Uterus (tissue), 4 donors: ENCODE results near the gene GPR42. TPM values are rescaled to one million over a fixed set of nuclear protein-coding genes. Genes with fewer than 3 reads are reported as not detected.

ENCODE experiments used
- DNase-seq, 2 donors: peaks; one replicate each; pipeline ENCODE4 v3.0.0-alpha.2; 2019 to 2020
- H3K27ac ChIP-seq, 2 donors: fragments of 200-600 bp; sonication (generic); 1 replicate in 1 of 2; 2 replicates in 1 of 2; pipeline ENCODE4 v1.5.1; 2016 to 2018
- H3K27me3 ChIP-seq, 2 donors: fragments of 200-600 bp; sonication (generic); one replicate each; pipeline ENCODE4 v1.5.1; 2018 to 2019; ENCODE audit warnings: control low read depth in 1 of 2
- H3K36me3 ChIP-seq, 2 donors: fragments of 200-600 bp; sonication (generic); one replicate each; pipeline ENCODE4 v1.5.1; 2019; ENCODE audit warnings: control low read depth in 1 of 2
- H3K4me1 ChIP-seq, 2 donors: fragments of 200-600 bp; sonication (generic); one replicate each; pipeline ENCODE4 v1.5.1; 2018 to 2019; ENCODE audit warnings: control low read depth in 1 of 2
- H3K4me3 ChIP-seq, 2 donors: fragments of 200-600 bp; sonication (generic); 1 replicate in 1 of 2; 2 replicates in 1 of 2; pipeline ENCODE4 v1.5.1; 2018 to 2019; ENCODE audit warnings: mild to moderate bottlenecking in 1 of 2
- H3K9me3 ChIP-seq, 2 donors: fragments of 200-600 bp; sonication (generic); one replicate each; pipeline ENCODE4 v1.5.1; 2019; ENCODE audit warnings: control low read depth in 1 of 2
- POLR2A ChIP-seq, 2 donors: fragments of 450-650 bp; IDR thresholded peaks; one replicate each; pipeline ENCODE4 v1.6.1; 2016; ENCODE audit warnings: antibody characterized with exemption in 2 of 2, mild to moderate bottlenecking in 1 of 2, moderate library complexity in 1 of 2
- intact Hi-C: fragments of 100-400 bp; cut with DNase I; formaldehyde crosslinking; loops from one replicate; pipeline ENCODE4 v1.15.1; 2023; ENCODE audit warnings: low total_unique reads
- total RNA-seq, 4 donors: library from RNA; depleted of rRNA in 3 of 4; stranded (reverse); fragments of >200 nt in 3 of 4; gene quantifications; one replicate each; pipeline versions ENCODE4 v1.1.0 to v1.2.4, GENCODE V29; 2014 to 2023
- TF ChIP-seq, protein P1 (sequence below), 4 experiments: fragments of 200-600 bp in 2 of 4; fragments of 450-650 bp in 2 of 4; sonication (generic) in 2 of 4; IDR thresholded peaks; one replicate each; pipeline ENCODE4 v1.5.1; 2016 to 2019; ENCODE audit warnings: antibody characterized with exemption in 4 of 4, mild to moderate bottlenecking in 2 of 4, moderate library complexity in 1 of 4
- donor health status: DM: yes; HTN: yes; CAD: no.

Gene GPR42, protein sequence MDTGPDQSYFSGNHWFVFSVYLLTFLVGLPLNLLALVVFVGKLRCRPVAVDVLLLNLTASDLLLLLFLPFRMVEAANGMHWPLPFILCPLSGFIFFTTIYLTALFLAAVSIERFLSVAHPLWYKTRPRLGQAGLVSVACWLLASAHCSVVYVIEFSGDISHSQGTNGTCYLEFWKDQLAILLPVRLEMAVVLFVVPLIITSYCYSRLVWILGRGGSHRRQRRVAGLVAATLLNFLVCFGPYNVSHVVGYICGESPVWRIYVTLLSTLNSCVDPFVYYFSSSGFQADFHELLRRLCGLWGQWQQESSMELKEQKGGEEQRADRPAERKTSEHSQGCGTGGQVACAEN
- not detected for total RNA-seq

DNA sequence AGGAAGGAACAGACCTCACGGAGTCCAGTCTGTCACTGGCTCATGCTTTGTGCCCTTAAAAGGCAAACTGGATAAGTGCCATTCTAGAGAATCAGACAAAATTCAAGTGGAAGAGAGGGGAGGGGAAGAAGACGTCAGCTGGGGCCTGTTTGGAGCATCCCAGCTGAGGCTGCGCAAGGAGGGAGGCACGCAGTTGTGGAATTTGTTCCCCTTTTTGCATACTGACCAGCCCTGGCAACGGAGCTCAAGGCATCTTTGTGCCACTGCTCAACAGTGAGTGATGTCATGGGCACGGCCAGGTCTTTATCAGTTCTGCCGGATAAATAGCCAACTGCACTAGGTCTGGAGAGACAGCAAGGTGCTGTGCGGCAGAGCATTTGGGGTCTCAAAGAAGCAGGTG, at the start of gene GPR42:
GPR42 (plus strand) TSS at position 347 of the 400 bp plus-strand sequence. CDS start 292 bp downstream, outside the sequence.
- Histone ChIP-seq H3K9me3 (no peaks in the 10 kb centered on the region), H3K27me3 (no peaks in the 10 kb centered on the region), H3K4me3 (no peak within 1 kb of the TSS), H3K27ac (no peak within 1 kb of the TSS), H3K4me1 (no peaks in the 10 kb centered on the region), H3K36me3 (no peaks in the 10 kb centered on the region)
- TF ChIP-seq, protein P1, sequence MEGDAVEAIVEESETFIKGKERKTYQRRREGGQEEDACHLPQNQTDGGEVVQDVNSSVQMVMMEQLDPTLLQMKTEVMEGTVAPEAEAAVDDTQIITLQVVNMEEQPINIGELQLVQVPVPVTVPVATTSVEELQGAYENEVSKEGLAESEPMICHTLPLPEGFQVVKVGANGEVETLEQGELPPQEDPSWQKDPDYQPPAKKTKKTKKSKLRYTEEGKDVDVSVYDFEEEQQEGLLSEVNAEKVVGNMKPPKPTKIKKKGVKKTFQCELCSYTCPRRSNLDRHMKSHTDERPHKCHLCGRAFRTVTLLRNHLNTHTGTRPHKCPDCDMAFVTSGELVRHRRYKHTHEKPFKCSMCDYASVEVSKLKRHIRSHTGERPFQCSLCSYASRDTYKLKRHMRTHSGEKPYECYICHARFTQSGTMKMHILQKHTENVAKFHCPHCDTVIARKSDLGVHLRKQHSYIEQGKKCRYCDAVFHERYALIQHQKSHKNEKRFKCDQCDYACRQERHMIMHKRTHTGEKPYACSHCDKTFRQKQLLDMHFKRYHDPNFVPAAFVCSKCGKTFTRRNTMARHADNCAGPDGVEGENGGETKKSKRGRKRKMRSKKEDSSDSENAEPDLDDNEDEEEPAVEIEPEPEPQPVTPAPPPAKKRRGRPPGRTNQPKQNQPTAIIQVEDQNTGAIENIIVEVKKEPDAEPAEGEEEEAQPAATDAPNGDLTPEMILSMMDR (IDR thresholded peaks at IDR 0.05): no peak
- TF ChIP-seq POLR2A (IDR thresholded peaks at IDR 0.05): no peak
- DNase-seq: no peak
- intact Hi-C loops: no loop called here

DNA sequence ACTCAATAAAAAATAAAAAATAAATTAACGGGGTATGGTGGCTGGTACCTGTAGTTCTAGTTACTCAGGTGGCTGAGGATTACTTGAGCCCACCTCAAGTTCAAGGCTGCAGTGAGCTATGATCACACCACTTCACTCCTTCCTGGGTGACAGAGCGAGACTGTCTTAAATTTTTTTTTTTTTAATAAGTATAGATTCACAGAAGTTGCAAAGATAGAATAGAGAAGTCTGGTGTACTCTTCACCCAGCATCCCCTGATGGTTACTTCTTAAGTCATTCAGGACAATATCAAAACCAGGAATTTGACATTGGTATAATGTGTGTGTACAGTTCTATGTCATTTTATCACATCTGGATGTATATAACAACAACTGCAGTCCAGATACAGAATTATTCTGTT, 49.6 kb upstream of the GPR42 start:
- TF ChIP-seq, protein P1 (IDR thresholded peaks at IDR 0.05): no peak
- TF ChIP-seq POLR2A (IDR thresholded peaks at IDR 0.05): no peak
- Histone ChIP-seq H3K36me3 (no peaks in the 10 kb centered on the region), H3K27me3 (no peaks in the 10 kb centered on the region), H3K27ac (no peak overlapping the region), H3K4me3 (no peak overlapping the region), H3K4me1 (no peaks in the 10 kb centered on the region), H3K9me3 (no peaks in the 10 kb centered on the region)
- DNase-seq: no peak
- intact Hi-C loops: no loop called here

DNA sequence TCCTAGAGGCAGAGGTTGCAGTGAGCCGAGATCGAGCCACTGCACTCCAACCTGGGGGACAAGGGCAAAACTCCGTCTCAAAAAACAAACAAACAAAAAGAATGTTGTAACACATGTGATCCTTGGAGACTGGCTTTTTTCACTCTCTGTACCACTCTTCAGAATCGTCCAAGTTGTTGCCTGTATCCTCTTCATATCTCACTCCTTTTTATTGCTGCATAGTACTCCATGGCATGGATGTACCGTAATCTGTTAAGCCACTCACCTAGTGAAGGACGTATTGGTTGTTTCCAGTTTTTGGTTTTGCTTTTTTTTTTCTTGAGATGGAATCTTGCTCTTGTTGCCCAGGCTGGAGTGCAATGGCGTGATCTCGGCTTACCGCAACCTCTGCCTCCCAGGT, 48.9 kb upstream of the GPR42 start:
- H3K9me3 ChIP-seq: no peaks in the 10 kb centered on the region
- TF ChIP-seq POLR2A (IDR thresholded peaks at IDR 0.05): no peak
- TF ChIP-seq, protein P1 (IDR thresholded peaks at IDR 0.05): no peak

DNA sequence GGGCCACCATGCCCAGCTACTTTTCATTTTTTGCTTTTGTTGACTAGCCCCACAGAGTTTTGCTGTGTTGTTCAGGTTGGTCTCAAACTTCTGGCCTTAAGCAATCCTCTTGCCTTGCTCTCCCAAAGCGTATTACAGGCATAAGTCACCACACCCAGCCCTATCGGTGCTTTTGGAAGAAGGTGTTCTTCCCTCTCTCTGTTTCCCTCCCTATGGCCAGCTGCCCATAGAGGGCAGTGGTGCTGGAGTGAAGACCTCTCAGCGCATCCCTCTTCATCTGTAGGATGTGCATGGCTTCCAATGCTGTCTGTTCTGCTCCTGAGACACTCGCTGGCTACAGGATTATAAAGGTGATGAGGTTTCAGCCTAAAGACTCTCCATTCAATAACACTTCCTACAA, 43.2 kb upstream of the GPR42 start:
- Histone ChIP-seq H3K27me3 (no peaks in the 10 kb centered on the region), H3K36me3 (no peaks in the 10 kb centered on the region), H3K4me3 (no peak overlapping the region), H3K9me3 (no peaks in the 10 kb centered on the region), H3K4me1 (no peaks in the 10 kb centered on the region), H3K27ac (no peak overlapping the region)
- intact Hi-C loops: no loop called here
- no peak for TF ChIP-seq POLR2A (IDR thresholded peaks at IDR 0.05)
- TF ChIP-seq, protein P1 (IDR thresholded peaks at IDR 0.05): no peak
- no peak for DNase-seq

More for the DNA sequence above, 48.9 kb upstream of the GPR42 start:
- Histone ChIP-seq H3K36me3 (no peaks in the 10 kb centered on the region), H3K27ac (no peak overlapping the region), H3K27me3 (no peaks in the 10 kb centered on the region), H3K4me1 (no peaks in the 10 kb centered on the region), H3K4me3 (no peak overlapping the region)
- no peak for DNase-seq
- intact Hi-C loops: no loop called here

DNA sequence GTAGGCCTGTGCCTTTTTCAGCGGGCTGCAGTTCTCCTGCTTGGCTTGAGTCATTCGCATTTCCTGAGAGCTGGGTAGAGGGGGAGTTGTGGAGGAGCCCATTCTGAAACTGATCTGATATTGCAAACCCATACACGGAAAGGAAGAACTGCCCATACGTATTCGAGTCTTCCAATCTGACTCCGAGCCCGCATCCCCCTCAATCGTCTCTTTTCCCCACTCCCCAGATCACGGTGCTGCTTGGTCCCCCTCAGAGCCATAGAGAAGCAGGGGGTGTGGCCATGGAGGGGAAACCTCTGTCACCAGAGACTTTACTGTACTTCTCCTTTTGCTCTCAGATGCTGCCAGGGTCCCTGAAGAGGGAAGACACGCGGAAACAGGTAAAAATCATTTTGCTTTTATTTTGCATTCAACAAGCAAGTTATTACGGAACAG, 42.0 kb upstream of the GPR42 start, which contains the start of gene CD22:
CD22 (plus strand) TSS at position 337 of the 435 bp plus-strand sequence. CDS start 2,854 bp downstream, outside the sequence.
- Histone ChIP-seq H3K36me3 (no peaks in the 10 kb centered on the region), H3K9me3 (no peaks in the 10 kb centered on the region), H3K27me3 (no peaks in the 10 kb centered on the region), H3K27ac (no peak within 1 kb of the TSS), H3K4me1 (no peaks in the 10 kb centered on the region), H3K4me3 (no peak within 1 kb of the TSS)
- no peak for DNase-seq
- TF ChIP-seq, protein P1 (IDR thresholded peaks at IDR 0.05): no peak
- no peak for TF ChIP-seq POLR2A (IDR thresholded peaks at IDR 0.05)
- intact Hi-C loops: no loop called here
